VCaP (cell line): ENCODE measurements around the gene KCP.
"Not testable (repeated sequence)": the region's sequence is repeated elsewhere in the genome, so short reads cannot be mapped to it uniquely, and the experiment has no call there.

ENCODE experiments used
- H3K27ac ChIP-seq: fragments of 450-650 bp; 2 replicates; pipeline ENCODE4 v1.5.1; 2017
- CTCF ChIP-seq: fragments of 450-650 bp; conservative IDR thresholded peaks from 2 replicates; pipeline ENCODE4 v1.5.1; 2017; ENCODE audit warnings: mild to moderate bottlenecking, moderate library complexity

The KCP gene

GRCh38 chr7:128915841-128916642, 5.5 kb upstream of the KCP start:
- no peak overlapping the region for H3K27ac ChIP-seq
- no peak for TF ChIP-seq CTCF

GRCh38 chr7:128915271-128915819, 4.8 kb upstream of the KCP start:
- H3K27ac ChIP-seq, result no peak overlapping the region
- no peak for TF ChIP-seq CTCF

GRCh38 chr7:128914566-128915151, 4.2 kb upstream of the KCP start:
- no peak for TF ChIP-seq CTCF
- no peak overlapping the region for H3K27ac ChIP-seq

- no peak for TF ChIP-seq CTCF
- no peak overlapping the region for H3K27ac ChIP-seq
Measured at GRCh38 chr7:128913870-128914565, 3.5 kb upstream of the KCP start.

DNA sequence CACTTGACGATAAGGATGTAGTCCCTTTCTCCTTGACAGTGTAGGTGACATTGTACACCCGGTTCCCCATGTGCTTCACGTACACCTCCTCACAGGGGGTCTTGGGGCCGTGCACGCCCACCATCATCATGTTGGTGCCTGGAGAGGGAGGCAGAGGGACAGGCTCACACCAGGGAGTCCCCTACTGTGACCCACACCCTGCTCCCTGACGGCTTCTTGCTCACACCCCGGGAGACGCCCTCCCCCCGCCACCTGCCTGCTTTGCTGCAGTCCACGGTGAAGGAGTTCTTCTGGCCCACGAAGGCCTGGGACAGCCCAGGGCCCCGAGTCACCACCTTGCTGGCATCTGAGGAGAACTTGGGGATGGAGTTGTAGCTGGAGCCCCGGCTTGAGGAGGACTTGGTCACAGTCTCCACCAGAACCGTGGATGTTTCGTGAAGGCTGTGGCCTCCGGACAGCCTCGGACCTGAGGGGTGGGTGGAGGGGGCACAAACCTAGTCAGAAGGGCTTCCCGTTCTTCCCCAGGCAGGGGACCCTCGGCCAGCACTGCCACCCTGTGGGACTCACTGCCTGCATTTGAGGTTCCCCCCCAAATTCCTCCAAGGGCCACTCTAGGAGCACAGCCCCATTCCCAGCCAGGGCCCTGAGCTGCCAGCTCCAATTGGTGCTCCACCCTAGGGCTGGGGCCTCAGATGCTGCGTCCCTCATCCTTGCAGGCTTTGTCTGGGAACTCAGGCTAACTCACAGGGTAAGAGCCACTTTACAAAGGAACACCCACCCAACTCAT, 2.4 kb upstream of the KCP start:
- not testable (repeated sequence) for H3K27ac ChIP-seq

- no peak overlapping the region for H3K27ac ChIP-seq
- no peak for TF ChIP-seq CTCF
Measured at GRCh38 chr7:128912281-128912680, 1.8 kb upstream of the KCP start.

DNA sequence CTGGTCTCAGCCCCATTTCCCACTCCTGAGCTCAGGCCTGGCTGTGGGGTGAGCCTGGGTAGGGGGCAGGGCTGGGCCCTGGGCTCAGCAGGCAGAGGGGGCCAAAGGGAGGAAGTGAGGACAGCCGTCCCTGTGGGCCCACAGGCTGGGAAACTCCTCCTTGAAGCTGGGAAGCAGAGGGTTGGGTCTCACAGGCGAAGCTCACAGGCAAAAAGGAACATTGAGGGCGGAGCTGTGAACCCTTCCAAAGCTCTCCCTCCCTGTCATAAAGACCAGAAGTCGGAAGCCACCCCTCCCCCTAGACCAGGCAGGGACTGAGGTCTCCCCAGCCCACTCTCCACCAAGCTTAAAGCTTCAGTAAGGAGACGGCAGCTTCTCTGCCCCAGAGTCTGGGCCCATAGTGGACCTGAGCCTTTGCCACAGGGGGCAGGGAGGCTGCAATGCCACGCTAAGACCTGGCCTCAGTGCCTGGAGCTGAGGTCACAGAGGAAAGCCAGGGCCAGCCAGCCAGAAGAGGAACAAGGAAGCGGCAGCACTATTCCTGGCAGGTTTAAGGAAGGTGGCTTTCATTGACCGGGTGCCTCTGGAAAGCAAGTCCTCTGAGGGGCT, 1.0 kb upstream of the KCP start:
- TF ChIP-seq CTCF, result no peak
- H3K27ac ChIP-seq, result no peak overlapping the region
